Hematopoietic multipotent progenitor cell treated with erythropoietin and hydrocortisone succinate and interleukin-3 and kit ligand, for 4 days (in vitro differentiated cells): Measurements from ENCODE around the gene CEP19.
"Not testable (repeated sequence)": the region's sequence is repeated elsewhere in the genome, so short reads cannot be mapped to it uniquely, and the experiment has no call there.

Experiments used
- DNase-seq: peaks from one replicate; pipeline ENCODE4 v3.0.0-alpha.2; 2015

Gene CEP19, protein sequence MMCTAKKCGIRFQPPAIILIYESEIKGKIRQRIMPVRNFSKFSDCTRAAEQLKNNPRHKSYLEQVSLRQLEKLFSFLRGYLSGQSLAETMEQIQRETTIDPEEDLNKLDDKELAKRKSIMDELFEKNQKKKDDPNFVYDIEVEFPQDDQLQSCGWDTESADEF

DNA sequence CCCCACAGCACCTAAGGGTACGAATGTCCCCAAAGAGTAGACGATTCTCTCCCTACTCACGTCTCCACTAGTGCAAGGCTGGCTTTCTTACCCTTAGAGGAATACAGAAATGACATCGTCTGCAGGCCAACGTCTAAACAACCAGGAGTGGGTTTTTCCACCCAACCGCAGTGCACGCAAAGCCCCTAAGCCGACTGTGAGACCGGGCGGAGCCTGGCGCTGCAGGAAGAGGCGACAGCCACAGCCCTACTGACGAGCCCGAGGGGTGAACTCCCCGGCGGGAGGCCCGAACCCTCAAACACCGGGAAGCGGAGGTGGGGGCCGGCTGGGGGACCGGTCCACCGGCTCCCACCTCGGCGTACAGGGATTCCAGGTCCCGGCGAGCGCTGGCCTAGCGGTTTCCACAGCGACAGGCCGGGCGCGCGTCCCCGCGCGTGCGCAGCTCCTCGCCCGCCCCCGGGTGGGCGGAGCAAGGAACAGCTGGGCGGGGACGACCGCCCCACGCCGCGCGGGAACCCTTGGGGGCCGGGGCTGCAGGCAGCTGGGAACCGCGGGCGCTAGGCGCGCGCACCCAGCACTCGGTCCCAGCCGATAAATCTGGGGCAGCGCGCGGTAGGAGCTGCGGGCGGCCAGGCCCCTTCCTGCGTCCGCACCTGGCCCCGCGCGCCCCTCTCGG is at the start of gene CEP19, which contains the start of gene PIGX:
Gene CEP19, minus strand, starts transcription at position 413 of the 676 bp plus-strand sequence. CDS start 3,593 bp downstream, outside the sequence.
Gene PIGX, plus strand, starts transcription at position 540 of the 676 bp plus-strand sequence.
- DNase-seq, result peak; percentile 93

DNA sequence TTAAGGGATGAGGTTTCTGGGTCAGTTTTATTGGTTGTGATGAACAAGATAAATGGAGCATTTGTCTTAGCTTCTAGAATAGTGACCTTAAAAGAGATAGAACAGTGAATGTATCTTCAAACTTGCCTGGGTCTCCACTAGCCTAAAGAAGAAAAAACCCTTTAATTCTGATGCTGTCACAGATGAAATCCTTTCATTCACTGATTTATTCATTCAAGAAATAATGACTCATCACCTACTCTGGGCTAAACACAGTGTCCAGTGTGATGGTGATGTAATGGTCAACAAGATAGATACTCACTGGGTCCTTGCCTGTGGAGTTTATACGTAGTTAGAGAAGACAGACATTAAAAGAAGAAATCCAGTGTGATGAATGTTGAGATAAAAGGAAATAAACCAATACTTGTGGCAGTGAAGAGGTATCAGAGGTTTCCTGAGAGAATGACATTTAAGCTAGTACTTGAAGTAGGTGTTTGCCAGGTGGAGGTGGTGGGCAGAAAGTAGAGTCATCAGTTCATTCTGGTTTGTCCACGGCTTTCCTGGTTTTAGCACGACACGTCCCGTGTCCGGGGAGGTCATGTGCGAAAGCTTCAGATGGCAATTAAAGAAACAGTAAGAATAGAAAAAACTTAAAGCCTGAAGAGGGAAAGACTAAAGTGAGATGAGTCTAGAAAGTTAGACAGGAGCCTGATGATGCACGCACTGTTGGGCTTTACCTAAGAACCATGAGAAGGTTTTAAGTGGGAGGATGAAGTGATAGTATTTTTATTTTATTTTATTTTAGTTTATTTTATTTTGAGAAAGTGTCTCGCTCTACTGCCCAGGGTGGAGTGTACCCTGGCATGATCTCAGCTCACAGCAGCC is 46.1 kb upstream of the CEP19 start:
- no peak for DNase-seq

DNA sequence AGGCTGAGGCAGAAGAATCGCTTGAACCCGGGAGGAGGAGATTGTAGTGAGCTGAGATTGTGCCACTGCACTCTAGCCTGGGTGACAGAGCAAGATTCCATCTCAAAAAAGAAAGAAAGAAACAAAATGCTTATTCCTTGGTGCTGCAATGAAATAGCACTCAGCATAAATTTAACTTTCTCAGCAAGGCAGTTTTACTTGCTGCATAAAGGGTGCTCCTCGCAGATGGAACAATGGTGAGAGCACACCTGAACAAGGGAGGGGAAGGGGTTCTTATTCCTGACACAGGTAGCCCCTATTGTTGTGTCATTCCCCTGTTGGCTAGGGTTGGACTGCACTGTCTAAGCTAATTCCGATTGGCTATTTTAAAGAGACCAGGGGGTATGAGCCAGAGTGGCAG is 44.7 kb upstream of the CEP19 start:
- peak; percentile 46 for DNase-seq

DNA sequence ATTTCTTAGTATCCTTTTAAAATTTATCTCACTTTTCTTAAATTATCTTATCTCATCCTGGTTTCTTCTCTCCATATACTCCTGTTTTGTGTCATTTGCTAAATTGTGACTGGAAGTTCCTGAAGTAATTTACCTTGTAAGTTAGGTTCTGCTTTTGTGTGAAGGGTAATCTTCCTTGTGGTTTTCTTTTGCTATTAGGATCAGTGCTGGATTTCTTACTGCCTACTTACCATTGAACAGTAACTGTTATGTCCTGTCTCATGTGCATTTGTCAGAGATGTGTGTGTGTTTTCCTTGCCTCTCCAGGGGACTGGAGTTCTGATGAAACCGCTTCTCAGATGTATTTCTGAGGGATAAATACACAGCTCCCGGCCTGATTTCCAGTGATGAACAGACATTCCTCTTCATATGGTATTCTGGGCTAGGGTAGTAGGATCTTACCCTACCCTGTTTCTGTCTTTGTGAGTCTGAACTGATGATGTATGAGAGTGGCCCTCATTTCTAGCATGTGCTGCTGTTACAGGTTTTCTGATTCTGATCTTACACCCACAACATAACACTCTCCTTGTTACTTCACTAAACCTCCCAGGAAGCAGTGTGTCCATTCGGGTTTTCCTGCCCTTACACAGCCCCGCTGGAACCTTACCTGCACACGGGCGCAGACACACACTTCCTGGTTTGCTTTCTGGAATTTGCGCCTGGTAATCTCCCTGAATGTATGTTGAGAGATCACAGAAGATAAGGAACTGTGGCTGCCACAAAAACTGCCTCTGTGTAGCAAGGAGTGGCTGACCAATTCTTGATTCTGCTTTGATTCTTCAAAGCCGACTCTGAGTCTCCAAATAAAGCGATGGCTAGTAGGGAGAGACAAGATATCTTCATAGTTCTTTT is 42.3 kb upstream of the CEP19 start:
- DNase-seq, result peak; percentile 47

DNA sequence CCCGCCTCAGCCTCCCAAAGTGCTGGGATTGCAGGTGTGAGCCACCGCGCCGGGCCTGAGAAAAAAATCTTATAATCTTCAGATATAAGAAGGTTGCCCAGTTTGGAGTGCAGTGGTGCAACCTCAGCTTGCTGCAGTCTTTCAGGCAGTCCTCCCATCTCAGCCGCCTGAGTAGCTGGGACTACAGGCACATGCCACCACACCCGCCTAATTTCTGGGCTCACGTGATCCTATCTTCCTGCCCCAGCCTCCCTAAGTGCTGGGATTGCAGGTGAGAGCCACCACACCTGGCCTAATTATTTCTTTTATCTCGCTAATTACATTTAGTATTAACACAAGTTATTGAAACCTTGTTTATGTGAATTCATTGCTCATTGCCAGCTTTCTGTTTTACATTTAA is 41.2 kb upstream of the CEP19 start:
- DNase-seq, result peak; percentile 18

DNA sequence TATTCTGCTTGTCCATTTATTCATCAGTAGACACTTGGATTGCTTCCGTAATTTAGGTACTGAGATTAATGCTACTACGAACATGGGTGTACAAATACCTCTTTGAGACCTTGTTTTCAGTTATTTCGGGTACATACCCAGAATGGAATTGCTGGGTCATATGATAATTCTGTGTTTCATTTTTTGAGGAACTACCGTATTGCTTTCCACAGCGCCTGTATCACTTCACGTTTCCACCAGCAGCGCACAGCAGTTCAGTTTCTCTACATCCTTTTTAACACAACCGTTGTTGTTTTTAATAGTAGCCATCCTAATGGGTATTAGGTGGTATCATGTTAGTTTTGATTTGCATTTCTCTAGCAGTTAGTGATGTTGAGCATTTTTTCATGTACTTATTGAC is 37.1 kb upstream of the CEP19 start:
- no peak for DNase-seq

DNA sequence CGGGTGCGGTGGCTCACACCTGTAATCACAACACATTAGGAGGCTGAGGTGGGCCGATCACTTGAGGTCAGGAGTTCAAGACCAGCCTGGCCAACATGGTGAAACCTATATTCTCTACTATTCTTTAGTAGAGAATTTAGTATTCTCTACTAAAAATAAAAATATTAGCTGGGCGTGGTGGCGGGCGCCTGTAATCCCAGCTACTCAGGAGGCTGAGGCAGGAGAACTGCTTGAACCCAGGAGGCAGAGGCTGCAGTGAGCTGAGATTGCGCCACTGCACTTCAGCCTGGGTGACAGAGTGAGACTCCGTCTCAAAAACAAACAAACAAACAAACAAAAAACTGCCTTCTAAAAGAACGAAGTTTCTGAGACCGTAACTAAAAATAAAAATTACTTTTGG is 31.5 kb upstream of the CEP19 start:
- DNase-seq, result not testable (repeated sequence)

DNA sequence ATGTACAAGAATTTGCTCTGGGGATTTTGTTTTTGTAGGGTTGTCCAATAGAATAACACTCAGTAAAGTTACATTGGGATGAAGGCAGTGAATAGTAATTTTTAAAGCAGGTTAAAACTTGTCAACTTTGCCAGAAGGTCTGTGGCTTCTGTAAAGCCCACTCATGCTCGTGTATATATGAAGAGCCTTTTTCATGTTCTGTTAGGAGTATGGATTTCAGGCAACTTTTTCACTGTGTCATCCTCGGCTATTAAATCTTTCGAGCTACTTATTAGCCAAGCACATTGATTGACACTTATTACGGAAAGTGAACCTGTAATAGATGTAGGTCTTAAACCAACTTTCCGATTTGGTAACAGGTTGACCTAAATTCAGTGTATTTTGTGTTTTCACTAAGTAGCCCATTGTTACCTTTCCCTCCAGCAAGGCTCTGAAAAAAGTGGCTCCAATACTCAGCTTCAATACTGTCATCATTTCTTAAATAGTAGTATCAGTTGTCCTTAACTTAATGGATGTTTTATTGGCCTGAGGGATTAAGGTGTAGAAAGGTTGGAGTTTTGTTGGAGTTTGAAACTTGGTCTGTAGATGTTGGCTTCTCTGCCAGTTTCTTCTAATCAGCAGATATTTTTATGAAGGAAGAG is 29.3 kb upstream of the CEP19 start:
- no peak for DNase-seq

DNA sequence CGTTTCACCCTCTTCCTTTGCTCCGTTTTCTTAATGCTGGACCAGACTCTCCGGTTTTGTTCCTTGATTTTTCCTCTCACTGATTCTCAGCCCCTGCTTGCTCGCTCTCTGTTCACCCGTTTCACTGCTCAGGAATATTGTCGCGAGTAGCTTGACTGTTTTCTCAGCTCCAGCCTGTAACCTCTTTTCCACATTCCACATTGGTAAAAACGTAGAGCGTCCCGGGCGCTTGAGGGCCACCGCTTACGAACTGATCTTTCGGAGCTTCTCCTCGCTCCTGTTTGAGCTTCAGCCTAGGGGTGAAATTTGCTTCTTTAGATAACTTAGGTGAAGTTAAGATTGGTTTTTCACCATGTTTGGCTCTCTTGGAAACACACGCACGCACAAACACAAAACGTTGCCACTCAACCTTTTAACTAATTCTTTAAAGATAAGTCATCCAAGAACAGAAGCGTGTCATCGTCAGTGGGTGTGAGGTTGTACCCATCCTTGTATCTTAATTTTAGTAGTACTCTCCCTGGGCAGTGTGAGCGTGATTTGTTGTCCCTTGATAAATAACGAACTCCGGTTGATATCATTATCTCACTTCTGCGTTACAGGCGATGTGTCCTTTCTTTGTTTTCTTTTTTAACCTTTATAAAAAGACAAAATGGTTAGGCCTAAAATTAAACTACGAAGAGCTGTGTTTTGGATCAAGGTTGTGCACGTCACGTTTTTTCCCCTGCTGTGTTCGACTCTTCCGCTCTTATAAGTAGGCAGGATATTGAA is 28.6 kb upstream of the CEP19 start:
- peak; percentile 56 for DNase-seq

DNA sequence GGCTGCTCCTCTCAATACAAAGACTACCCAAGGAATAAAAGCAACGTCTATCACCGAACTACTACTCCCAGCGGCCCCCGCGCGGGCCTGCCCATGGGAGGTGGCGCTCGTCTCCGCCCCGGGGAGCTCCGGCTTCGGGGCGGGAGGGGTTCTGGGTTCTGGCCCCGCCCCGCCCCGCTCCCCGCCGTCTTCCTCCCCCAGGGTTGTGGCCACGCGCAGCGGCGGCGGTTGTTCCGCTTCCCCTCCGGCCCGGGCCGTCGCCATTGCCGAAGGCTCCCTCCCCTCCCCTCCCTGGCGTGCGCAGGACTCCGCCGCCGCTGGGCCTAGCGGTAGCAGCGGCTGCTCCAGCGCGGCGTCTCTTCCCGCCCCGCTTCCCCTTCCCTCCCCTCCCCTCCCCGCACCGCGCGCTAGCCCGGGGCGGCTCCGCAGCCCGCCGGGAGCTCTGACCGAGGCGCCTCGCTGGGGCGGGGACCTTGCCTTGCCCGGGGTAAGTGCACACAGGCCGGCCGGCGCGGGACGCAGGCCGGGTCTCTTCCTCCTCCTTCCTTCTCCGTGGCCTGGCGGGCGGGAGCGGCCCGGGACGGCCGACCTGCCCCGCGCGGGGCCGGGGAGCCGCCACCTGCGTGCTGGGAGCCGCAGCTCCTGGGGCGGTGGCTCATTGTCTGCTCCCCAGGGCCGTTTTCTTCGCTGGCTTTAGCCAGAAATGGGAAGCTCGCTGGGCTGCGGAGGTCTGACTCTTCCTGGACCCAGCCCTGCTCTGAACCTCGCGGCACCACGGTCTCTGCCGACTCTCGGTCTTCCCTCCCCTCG is 27.8 kb upstream of the CEP19 start, which contains the start of gene PAK2:
Gene PAK2, plus strand, starts transcription at position 187 of the 810 bp plus-strand sequence. CDS start 42,790 bp downstream, outside the sequence.
- peak; percentile 97 for DNase-seq

DNA sequence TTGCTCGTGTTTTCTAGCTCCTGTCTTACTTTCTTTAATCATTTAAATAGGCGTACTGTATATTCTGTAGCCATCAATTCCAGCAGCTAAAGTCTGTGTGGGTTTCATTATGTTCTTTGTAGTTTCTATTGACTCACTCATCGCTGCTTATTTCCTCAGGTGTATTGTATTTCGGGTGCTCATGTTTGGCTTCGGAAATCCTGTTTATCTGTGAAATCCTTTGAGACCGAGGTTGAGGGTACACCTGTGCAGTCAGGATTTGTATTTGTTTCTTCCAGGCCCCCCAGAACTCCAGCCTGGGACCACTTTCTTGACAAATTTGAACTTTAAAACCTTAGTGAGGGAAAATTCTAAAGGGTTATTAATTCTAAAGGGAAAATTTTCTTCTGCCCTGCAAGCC is 25.6 kb upstream of the CEP19 start:
- no peak for DNase-seq

DNA sequence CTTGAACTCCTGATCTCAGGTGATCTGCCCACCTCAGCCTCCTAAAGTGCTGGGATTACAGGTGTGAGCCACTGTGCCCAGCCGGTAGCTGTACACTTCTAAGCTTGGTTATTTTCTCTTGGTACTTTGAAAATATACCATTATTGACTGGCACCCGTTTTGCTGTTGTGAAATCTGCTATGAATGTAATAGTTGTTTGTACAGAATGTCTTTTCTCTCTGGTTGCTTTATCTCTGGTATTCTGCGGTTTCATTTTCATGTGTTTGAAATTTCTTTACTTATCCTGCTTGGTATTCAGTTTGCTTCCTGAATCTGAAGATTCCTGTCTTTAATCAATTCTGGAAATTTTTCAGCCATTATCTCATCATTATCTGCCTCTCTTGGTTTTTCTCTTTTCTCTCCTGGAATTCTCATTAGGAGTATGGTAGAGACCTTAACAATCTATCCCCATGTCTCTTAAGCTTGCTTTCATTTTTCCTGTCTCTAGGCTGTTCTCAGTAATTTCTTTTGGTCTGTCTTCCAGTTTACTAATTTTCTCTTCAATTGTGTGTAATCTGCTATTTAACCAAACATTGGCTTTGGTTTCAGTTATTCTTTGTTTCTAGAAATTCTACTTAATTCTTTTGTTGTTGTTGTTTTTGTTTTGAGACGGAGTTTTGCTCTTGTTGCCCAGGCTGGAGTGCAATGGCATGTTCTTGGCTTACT is 24.8 kb upstream of the CEP19 start:
- DNase-seq, result no peak

DNA sequence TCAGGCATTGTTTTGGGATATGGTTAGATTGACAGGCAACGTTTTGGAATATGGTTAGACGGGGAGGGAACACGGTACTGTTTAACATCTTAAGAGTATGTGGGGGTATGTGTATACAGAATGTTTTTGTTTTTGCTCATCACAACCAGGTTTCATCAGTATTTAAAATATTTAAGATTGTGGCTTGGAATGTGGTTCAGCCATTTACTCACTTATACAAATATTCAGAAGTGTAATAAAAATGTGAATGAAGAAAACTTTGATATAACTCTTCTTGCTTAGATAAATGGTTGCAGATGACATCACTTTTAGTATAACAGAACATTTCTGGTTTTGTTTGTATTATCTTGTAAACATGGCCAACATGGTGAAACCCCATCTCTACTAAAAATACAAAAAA is 23.7 kb upstream of the CEP19 start:
- no peak for DNase-seq

DNA sequence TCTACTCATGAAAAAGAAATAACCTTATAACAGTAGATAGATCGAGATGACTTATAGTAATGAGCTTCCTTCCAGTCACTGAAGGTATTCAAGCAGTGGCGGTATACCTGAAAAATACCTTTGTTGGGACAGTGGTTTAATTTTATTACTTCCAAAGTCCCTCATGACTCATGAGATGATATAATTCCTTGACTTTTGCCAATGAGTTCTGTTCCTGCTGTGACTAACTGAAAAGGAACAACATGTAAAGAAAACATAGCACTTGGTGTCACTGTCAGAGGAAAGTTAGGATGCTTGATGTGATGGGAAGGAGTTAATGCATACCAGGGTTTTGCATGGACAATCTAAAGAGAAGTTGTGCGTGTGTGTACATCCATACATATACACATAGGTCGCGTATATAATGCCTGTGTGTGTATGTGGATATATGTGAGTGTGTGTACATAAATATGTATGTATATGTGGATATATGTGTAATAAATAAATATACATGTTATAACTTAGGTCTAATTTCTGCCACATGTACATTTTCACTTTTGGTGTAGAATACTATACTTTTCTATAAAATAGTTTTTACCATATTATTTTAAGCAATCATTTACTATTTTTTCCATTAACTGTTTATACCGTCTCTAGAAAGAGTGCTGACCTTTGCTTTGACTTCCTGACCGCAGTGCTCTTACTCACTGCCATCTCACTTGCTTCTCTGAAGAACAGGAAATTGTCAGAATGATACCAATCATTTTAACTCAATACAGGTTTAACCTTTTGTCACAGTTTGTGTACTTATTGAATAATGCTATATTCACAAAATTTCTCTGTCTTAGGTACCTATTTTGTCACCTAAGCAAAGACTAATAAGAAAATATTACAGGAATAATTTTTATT is 15.0 kb upstream of the CEP19 start:
- no peak for DNase-seq

DNA sequence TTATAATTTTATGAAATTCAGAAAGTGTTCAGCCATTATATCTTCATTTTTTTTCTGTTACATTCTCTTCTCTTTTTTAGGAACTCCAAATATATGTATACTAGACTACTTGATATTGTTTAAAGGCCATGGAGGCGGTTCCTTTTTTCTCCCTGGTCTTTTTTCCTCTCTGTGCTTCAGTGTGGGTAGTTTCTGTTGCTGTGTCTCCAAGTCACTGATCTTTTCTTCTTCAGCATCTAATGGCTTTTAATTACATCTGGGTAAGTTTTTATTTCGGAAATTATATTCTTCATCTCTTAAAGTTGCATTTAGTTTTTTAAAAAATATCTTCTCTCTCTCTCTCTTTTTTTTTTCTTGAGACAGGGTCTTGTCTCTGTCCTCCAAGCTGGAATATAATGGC is 9.0 kb upstream of the CEP19 start:
- no peak for DNase-seq

DNA sequence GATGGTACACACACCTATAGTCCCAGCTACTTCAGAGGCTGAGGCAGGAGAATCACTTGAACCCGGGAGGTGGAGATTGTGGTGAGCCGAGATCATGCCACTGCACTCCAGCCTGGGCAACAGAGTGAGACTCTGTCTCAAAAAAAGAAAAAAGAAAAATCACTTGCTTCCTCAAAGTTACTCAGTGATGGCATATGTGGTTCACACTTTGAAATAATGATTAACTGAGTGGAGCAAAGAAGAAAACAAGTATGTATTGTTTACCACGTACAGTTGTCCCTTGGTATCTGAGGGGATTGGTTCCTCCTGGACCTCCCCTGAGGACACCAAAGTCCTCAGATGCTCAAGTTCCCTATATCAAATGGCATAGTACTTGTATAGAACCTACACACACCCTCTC is 5.1 kb upstream of the CEP19 start:
- DNase-seq, result not testable (repeated sequence)

DNA sequence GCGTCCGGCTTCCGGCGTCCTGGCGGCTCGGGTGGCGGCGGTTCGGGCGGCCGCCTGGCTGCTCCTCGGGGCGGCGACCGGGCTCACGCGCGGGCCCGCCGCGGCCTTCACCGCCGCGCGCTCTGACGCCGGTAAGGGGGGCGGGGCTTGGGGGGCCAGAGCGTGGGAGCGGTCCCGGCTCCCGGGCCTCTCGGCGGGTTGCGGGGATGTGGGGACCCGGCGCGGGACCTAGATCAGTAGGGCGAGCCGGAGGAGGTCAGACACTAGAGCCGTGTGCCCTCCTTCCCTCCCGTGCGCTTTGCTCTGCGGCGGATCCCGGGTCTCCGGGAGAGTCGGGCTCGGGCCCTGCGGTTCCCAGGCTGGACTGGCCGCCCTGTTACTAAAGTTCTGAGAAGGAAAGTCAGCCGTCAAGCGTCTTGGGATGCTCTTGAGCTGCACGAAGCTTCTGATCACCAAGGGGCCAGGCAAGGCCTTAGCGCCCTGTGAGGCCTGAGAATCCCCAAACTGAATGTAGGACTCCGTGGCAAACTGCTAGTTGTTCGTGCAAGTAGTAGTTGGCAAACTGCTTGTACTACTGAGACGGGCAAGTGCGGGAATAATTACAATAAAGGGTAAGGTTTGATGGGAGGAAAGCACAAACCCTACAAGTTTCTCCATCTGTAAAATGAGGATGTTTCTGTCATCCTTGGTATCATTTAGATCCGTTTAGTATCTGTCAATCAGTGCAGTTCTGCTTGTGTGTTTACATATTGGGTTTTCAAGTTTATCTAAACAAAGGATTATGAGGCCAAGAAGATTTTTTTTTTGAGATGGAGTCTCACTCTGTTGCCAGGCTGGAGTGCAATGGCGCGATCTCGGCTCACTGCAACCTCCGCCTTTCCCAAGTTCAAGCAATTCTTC is 714 bp upstream of the CEP19 start:
- no peak for DNase-seq

DNA sequence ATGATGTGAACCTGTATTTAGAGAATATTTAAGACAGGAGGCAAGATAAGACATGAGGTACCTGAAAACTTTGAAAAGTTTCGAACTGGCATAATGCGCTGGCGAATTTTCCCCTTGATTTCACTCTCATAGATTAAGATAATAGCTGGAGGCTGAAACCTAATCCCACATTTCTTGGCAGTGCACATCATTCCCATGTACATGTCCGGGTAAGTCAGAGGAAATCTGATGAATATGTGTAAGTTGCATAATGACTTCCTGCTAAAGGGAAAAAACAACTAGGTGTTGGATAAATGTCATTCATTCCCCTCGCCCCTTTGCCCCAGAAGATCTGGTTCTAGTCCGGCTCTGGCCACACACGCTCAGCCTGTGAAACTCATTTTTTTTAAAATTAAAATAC is 3.6 kb downstream of the CEP19 start:
- DNase-seq, result no peak
